Activated CD8-positive, alpha-beta memory T cell treated with anti-CD3 and anti-CD28 coated beads, Interleukin-2, amount 10 ng/mL, durations not matched to agents 7 days and 5 days (primary cell): ENCODE measurements around the gene SYMPK. TPM values are rescaled to one million over a fixed set of nuclear protein-coding genes. Genes with fewer than 3 reads are reported as not detected.

ENCODE experiments used
- ATAC-seq: fragments of 150-1000 bp; cut with Tn5 transposase; one replicate; pipeline ENCODE4 v1.10.0; 2021; ENCODE audit warnings: moderate library complexity
- CTCF ChIA-PET: fragments of 350-600 bp; sonication (Branson Sonifier 250); formaldehyde crosslinking; loops from one replicate; lab custom pipeline; 2021; ENCODE audit warnings: antibody characterized with exemption; lab: Charles Lee
- DNase-seq: peaks from one replicate; pipeline ENCODE4 v3.0.0-alpha.2; 2020
- H3K27ac Mint-ChIP-seq: one replicate; pipeline ENCODE4 v1.8.0; 2021; ENCODE audit warnings: mild to moderate bottlenecking, mixed read lengths
- H3K27me3 Mint-ChIP-seq: one replicate; pipeline ENCODE4 v1.8.0; 2021; ENCODE audit warnings: mixed read lengths
- H3K36me3 Mint-ChIP-seq: one replicate; pipeline ENCODE4 v1.8.0; 2021; ENCODE audit warnings: mild to moderate bottlenecking, mixed read lengths
- H3K4me1 Mint-ChIP-seq: one replicate; pipeline ENCODE4 v1.8.0; 2021; ENCODE audit warnings: mixed read lengths
- H3K4me3 Mint-ChIP-seq: one replicate; pipeline ENCODE4 v1.8.0; 2021; ENCODE audit warnings: mild to moderate bottlenecking, moderate library complexity, mixed read lengths
- H3K9me3 Mint-ChIP-seq: one replicate; pipeline ENCODE4 v1.8.0; 2022; ENCODE audit warnings: low read depth, mixed read lengths
- total RNA-seq, 2 experiments: library from RNA; stranded (reverse); gene quantifications; one replicate each; pipeline ENCODE4 v1.2.3, GENCODE V29; 2021

Gene SYMPK
- total RNA-seq, 2 experiments from 2014 or later, result 119 to 125 TPM

DNA sequence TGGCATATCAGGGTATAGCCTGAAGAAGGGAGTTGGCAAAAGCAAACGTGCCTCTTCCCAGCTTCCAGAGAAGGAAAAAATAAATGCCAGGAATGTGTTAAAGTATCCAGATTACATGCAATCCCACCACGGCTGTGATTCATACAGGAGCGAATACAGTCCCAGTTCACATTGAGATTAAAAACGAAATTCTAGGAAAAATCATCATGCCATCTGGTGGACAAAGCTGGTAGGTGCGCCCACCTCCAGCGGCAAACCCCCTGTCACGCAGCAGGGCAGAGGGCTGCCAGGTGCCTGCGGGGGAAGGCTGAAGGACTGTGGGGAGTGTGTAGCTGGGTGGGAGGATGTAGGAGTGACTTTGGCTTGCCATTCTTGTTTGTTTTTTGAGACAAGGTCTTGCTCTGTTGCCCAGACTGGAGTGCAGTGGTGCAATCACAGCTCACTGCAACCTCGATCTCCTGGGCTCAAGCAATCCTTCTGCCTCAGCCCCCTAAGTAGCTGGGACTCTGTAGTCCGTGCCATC lies 63.9 kb downstream of the SYMPK start:
- H3K36me3 Mint-ChIP-seq, result no peaks in the 10 kb centered on the region
- DNase-seq (peak; percentile 64), ATAC-seq (peak; percentile 82)
- peaks cover 6% of the 10 kb centered on the region for H3K4me1 Mint-ChIP-seq
- no peaks in the 10 kb centered on the region for H3K9me3 Mint-ChIP-seq
- CTCF ChIA-PET, result interaction anchor here (0.7 to 20.8 kb wide), 26 partner anchors 9 to 111 kb away, joined by 3 to 338 read pairs (median 6); partner anchors contain the start of genes DMPK, DMWD, FBXO46 and FOXA3
- H3K4me3 Mint-ChIP-seq, result no peak overlapping the region
- peaks cover 42% of the 10 kb centered on the region for H3K27me3 Mint-ChIP-seq
- no peak overlapping the region for H3K27ac Mint-ChIP-seq

DNA sequence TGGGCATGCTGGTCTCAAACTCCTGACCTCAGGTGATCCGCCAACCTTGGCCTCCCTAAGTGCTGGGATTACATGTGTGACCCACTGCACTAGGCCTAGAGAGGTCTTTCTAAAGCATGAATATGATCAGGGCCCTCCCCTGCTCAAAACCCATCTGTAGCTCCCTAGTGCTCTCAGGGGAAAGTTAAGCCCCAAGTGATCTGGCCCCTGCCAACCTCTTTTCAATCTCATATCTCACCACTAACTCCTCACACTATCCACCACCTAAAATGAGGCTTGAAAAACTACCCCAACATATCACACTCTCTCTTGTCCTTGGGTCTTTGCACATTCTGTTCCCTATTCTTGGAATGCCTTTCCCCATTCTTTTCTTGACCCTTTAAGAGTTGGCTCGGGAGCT lies 68.3 kb downstream of the SYMPK start:
- Mint-ChIP-seq H3K9me3 (no peaks in the 10 kb centered on the region), H3K4me1 (peaks cover 32% of the 10 kb centered on the region), H3K36me3 (peaks cover 4% of the 10 kb centered on the region), H3K27ac (no peak overlapping the region), H3K27me3 (peaks cover 38% of the 10 kb centered on the region), H3K4me3 (no peak overlapping the region)
- no peak for ATAC-seq
- CTCF ChIA-PET, result interaction anchor here (0.9 to 20.8 kb wide), 3 partner anchors 15 to 23 kb away, joined by 5 to 338 read pairs (median 12); partner anchors contain the start of gene SIX5
- no peak for DNase-seq

DNA sequence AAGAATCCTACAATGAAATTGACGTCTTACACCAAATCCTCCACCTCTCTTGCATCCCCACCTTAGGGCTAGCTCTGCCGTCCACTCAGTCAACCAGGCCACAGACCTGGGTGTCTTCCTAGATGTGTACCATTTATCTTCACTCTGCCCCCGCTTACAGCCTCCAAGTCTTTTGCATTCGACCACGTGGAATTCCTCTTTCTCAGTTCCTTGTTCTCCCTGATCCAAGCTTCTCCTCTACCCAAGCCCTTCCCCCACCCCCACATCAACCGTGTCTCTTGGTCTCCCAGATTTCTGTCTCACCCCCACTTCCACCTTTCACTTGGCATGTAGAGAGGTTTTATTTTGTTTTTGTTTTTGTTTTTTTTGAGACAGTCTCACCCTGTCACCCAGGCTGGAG lies 69.1 kb downstream of the SYMPK start:
- ATAC-seq, result no peak
- CTCF ChIA-PET, result interaction anchor here (0.6 to 20.8 kb wide), 5 partner anchors 15 to 92 kb away, joined by 3 to 338 read pairs (median 10); partner anchors contain the start of genes IRF2BP1 and SIX5
- H3K9me3 Mint-ChIP-seq, result no peaks in the 10 kb centered on the region
- peak overlapping the region; percentile 33 for H3K27ac Mint-ChIP-seq
- peaks cover 11% of the 10 kb centered on the region for H3K36me3 Mint-ChIP-seq
- DNase-seq, result no peak
- no peak overlapping the region for H3K4me3 Mint-ChIP-seq
- H3K4me1 Mint-ChIP-seq, result peaks cover 28% of the 10 kb centered on the region
- H3K27me3 Mint-ChIP-seq, result peaks cover 39% of the 10 kb centered on the region

DNA sequence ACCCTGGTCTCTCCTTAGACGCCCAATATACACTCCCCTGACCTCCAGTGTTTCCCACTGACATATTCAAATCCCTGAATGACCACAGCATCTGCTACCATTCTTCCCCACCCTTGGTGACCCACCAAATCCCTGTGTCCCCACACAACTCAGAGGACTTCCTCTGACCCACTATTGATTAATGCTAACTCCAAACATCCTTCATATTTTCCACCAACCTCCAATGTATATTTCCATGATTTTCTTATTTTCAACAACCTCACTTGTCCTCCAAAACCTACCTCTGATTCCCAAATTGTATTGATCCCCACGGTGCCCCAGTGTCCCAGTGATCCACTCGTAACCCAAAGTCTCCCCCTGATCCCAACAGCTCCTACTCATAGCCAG lies 69.8 kb downstream of the SYMPK start:
- peak overlapping the region; percentile 63 for H3K4me3 Mint-ChIP-seq
- DNase-seq (no peak), ATAC-seq (no peak)
- peaks cover 42% of the 10 kb centered on the region for H3K27me3 Mint-ChIP-seq
- H3K4me1 Mint-ChIP-seq, result peaks cover 26% of the 10 kb centered on the region
- H3K27ac Mint-ChIP-seq, result peak overlapping the region; percentile 78
- CTCF ChIA-PET, result interaction anchor here (0.7 to 20.8 kb wide), 7 partner anchors 7 to 630 kb away, joined by 3 to 338 read pairs (median 9); partner anchors contain the start of gene SIX5
- H3K36me3 Mint-ChIP-seq, result peaks cover 18% of the 10 kb centered on the region
- H3K9me3 Mint-ChIP-seq, result no peaks in the 10 kb centered on the region

DNA sequence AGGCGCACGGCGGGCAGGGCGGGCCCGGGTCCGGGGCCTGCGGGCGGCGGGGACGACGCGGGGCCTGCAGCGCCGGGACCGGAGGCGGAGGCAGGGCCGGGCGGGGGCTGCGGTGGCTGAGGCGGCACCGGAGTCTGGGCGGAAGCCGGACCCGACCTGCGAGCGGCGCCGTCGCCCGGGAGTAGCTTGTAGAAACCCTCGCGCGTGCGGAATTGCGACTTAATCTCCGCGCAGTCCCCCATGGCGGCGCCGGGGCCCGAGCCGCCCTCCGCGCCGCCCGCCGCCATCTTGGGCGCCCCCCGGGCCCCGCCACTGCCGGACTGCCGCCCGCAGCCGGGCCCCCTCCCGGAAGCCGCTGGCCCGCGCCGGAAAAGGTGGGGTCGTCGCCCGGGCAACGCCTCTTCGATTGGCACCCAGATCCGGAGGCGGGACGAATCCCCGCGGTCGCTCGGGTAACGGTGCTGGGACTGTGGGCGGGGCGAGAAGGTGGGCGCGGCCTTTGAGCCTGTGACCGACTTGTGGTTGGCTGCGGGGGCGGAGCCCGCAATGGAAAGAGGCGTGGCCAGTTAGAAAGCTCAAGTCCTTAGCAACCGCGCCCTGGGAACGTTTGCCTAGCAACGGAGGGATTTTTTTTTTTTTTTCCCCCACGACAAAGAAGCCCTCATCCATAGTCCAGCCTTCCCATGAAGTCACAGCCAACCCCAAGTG lies 70.3 kb downstream of the SYMPK start, which contains the start of gene DMWD:
Gene DMWD (minus strand): TSS at position 376 of the 708 bp plus-strand sequence. CDS start 89 bp downstream, at position 287.
- Mint-ChIP-seq H3K27me3 (peaks cover 40% of the 10 kb centered on the region), H3K4me3 (peak within 1 kb of the TSS; percentile 82), H3K36me3 (peaks cover 21% of the 10 kb centered on the region), H3K27ac (peak within 1 kb of the TSS; percentile 79), H3K4me1 (peaks cover 26% of the 10 kb centered on the region), H3K9me3 (no peaks in the 10 kb centered on the region)
- DNase-seq (peak; percentile 100), ATAC-seq (peak; percentile 90)
- CTCF ChIA-PET, result interaction anchor here (0.7 to 20.8 kb wide), 9 partner anchors 8 to 629 kb away, joined by 3 to 338 read pairs (median 5); partner anchors contain the start of gene SIX5

DNA sequence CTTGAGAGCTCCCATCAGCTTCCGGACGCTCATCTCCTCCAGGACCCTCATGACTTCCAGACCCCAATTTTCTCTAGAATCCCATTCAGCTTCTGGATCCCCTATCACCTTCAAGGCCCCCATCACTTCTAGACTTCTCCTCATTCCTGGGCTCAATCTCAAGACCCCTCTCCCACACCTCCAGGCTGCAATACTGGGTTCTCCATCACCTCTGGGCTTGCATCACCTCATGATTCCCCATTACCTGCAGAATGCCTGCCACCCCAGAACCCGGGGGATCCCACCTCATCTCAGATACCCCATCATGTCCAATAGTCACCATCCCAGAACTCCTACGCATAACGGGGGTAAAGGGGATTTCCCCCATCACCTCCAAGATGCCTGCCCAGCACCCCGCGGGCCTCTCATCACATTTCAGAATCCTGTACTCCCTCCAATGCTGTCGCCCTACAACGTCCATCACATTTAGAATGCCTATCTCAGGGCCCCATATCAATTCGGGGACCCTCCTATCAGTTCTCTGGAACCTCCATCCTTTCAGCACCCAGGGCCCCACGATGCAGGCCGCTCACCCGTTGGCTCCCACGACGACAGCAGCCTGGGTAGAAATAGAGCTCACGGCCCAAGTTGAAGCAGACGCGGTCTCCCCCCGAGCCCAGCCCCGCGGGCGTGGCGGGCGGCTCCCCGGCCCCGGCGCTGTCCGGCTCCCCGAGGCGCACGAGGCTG lies 71.0 kb downstream of the SYMPK start:
- DNase-seq (peak; percentile 56), ATAC-seq (no peak)
- CTCF ChIA-PET, result interaction anchor here (0.5 to 20.8 kb wide), 9 partner anchors 8 to 125 kb away, joined by 3 to 338 read pairs (median 4); partner anchors contain the start of genes DMPK and SIX5
- H3K27ac Mint-ChIP-seq, result peak overlapping the region; percentile 79
- H3K4me1 Mint-ChIP-seq, result peaks cover 26% of the 10 kb centered on the region
- H3K27me3 Mint-ChIP-seq, result peaks cover 38% of the 10 kb centered on the region
- peaks cover 28% of the 10 kb centered on the region for H3K36me3 Mint-ChIP-seq
- H3K4me3 Mint-ChIP-seq, result peak overlapping the region; percentile 82
- no peaks in the 10 kb centered on the region for H3K9me3 Mint-ChIP-seq

DNA sequence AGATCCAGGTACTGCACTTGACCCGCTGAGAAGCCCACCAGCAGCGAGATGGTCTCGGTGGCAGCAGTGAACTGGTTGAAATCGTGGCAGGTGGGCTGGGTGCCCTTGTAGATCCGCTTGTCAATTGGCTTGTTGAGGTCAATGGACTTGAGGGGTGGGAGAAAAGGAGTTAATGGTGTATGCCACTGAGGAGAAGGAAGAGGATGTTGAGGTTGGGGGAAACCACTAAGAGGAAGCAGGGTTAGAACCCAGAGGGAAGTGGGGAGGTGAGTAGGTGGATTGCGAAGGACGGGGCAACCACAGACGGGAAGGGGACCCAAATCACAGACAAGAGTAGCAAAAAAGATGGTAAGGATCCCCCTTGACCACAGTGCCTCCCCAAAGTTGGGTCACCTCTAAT lies 72.0 kb downstream of the SYMPK start:
- peak overlapping the region; percentile 50 for H3K27ac Mint-ChIP-seq
- DNase-seq (peak; percentile 76), ATAC-seq (no peak)
- CTCF ChIA-PET, result interaction anchor here (0.9 to 20.8 kb wide), 5 partner anchors 8 to 913 kb away, joined by 3 to 338 read pairs (median 10); partner anchors contain the start of genes DMPK and SIX5
- peaks cover 26% of the 10 kb centered on the region for H3K4me1 Mint-ChIP-seq
- peaks cover 33% of the 10 kb centered on the region for H3K36me3 Mint-ChIP-seq
- H3K9me3 Mint-ChIP-seq, result no peaks in the 10 kb centered on the region
- H3K4me3 Mint-ChIP-seq, result peak overlapping the region; percentile 82
- H3K27me3 Mint-ChIP-seq, result peaks cover 36% of the 10 kb centered on the region

DNA sequence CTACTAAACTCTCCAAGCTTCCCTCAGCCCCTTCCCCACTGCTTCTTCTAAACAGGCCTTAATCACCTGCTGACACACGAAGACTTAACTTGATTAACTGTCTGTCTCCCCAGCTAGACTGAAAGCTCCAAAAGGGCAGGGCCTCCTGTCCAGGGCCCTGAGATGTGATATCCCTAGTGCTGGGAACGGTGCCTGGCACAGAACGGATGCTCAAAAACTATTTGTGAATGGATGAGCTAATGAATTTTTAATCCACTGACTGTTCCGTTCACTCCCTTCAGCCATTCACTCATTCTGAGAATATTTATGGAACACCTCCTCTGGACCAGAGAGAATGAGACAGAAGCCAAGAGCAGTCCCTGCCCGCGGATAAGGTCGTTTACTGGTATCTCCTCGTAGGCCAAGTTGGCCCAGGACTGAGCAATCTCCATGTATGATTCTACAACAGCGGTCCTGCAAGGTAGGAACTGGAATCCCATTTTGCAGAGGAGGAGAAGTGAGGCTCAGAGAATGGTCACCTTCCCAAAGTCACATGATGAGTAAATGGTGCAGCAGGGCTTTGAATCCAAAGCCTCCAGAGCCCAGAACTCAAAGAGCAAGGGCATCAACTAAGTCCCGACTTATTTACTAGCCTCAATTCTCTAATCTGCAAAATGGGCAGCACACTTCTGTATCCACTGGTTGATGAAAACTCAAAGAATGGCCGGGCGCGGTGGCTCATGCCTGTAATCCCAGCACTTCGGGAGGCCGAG lies 73.7 kb downstream of the SYMPK start:
- ATAC-seq, result no peak

DNA sequence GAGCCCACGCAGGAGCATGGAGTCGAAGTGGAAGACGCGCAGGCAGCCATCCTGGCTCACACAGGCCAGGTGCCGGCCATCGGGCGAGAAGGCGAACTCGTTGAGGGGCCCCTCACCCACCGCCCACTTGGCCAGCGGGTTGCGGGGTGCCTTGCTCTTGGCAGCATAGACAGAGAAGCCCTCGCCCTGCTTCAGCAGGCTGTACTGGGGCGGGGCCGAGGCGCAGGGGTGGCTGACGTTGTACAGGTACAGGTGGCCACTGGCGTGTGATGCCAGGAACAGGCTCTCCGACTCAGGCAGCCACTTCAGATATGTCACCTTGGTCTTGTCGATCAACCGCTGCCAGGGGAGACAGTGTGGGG lies 76.4 kb downstream of the SYMPK start:
- DNase-seq, result no peak
- Mint-ChIP-seq H3K4me1 (peaks cover 9% of the 10 kb centered on the region), H3K4me3 (no peak overlapping the region), H3K36me3 (peaks cover 33% of the 10 kb centered on the region), H3K9me3 (no peaks in the 10 kb centered on the region), H3K27ac (no peak overlapping the region), H3K27me3 (peaks cover 9% of the 10 kb centered on the region)
- CTCF ChIA-PET, result no interaction called here
- ATAC-seq, result no peak

More for the DNA sequence above, 73.7 kb downstream of the SYMPK start:
- Mint-ChIP-seq H3K9me3 (no peaks in the 10 kb centered on the region), H3K36me3 (peaks cover 33% of the 10 kb centered on the region), H3K4me3 (no peak overlapping the region), H3K4me1 (peaks cover 26% of the 10 kb centered on the region), H3K27me3 (peaks cover 21% of the 10 kb centered on the region), H3K27ac (no peak overlapping the region)
- no peak for DNase-seq
- CTCF ChIA-PET, result interaction anchor here (1.0 to 20.8 kb wide), 4 partner anchors 10 to 28 kb away, joined by 4 to 338 read pairs (median 17); partner anchors contain the start of gene SIX5

DNA sequence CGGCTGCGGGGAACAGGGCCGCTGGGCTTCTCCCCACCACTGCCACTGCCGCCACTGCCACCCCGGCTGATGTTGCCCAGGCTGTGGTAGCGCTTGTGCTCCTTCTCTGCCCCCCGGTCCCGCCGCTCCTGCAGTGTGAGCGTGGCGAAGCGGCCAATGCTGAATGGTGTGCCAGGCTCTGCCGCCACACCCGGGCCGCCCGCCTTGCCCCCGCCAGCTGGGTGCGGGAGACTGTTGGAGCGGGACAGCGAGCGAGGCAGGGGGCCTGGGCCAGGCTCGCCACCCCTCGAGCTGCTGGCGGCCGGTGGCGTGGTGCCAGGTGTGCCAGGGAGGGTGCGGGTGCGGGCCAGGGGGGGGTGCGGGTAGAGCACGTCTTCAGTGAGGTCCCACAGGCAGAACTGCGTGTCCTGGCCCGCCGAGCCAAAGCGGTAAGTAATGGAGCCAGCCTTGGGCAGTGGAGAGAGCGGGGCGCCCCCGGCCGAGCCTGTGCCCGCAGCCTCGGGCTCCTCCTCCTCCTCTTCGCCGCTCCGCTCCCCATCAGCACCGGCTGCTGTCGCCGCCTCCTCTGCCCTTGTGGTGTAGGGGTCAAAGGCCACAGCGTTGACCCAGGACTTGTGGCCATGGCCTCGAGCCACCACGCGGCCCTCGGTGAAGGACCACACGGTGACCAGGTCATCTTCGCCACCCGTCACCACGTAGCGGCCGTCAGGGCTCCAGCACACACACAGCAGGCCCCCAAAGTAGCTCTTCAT lies 77.0 kb downstream of the SYMPK start:
- CTCF ChIA-PET, result interaction anchor here (8.5 kb wide), 1 partner anchor 17 kb away, joined by 94 read pairs; the partner anchor contains the start of gene SIX5
- H3K27ac Mint-ChIP-seq, result no peak overlapping the region
- ATAC-seq (no peak), DNase-seq (no peak)
- H3K4me3 Mint-ChIP-seq, result no peak overlapping the region
- peaks cover 4% of the 10 kb centered on the region for H3K4me1 Mint-ChIP-seq
- H3K27me3 Mint-ChIP-seq, result peaks cover 11% of the 10 kb centered on the region
- no peaks in the 10 kb centered on the region for H3K9me3 Mint-ChIP-seq
- H3K36me3 Mint-ChIP-seq, result peaks cover 32% of the 10 kb centered on the region

DNA sequence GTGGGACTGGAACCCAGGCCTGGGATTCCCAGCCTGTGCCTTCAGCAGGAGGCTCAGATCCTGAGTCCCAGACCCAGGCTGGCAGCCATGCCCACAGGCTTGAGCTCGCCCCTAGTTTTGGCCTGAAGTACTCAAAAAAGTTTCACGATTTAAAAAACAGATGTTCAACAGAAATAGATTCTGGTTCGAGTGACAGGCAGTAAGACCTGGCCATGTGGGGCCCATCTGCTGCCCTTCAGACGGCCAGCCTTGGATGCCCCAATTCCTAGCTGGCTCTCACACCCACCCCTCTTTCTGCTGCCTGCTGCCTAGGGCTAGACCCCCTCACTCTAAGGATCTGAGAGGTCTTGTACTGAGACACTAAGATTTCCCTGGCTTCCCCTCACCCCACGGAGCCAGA lies 77.8 kb downstream of the SYMPK start:
- H3K27ac Mint-ChIP-seq, result no peak overlapping the region
- H3K4me1 Mint-ChIP-seq, result no peaks in the 10 kb centered on the region
- ATAC-seq (no peak), DNase-seq (no peak)
- H3K4me3 Mint-ChIP-seq, result no peak overlapping the region
- no peaks in the 10 kb centered on the region for H3K9me3 Mint-ChIP-seq
- peaks cover 15% of the 10 kb centered on the region for H3K27me3 Mint-ChIP-seq
- H3K36me3 Mint-ChIP-seq, result peaks cover 29% of the 10 kb centered on the region
- CTCF ChIA-PET, result interaction anchor here (1.4 to 8.5 kb wide), 2 partner anchors 16 to 32 kb away, joined by 4 to 94 read pairs; partner anchors contain the start of gene SIX5

DNA sequence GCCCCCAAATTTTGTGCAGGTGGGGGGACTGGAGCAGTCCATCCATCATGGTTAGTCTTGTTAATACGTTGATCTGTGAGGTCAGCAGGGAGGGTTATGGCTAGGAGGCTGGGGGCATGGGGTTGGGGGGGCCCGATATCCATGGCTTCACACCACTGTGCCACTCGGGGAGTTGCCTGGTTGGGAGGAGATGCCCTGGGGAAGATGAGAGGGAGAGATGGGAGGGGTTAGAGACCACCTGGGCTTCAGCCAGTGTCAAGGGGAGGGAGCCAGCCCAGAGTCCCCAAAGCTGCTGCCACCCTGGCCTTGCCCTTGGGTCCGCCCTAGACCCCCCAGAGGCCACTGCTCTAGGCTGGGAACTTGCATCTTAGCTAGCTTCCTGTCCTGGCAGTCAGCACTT lies 78.9 kb downstream of the SYMPK start:
- DNase-seq, result no peak
- peaks cover 18% of the 10 kb centered on the region for H3K27me3 Mint-ChIP-seq
- H3K4me1 Mint-ChIP-seq, result peaks cover 4% of the 10 kb centered on the region
- H3K4me3 Mint-ChIP-seq, result no peak overlapping the region
- no peak overlapping the region for H3K27ac Mint-ChIP-seq
- no peaks in the 10 kb centered on the region for H3K9me3 Mint-ChIP-seq
- no peak for ATAC-seq
- peaks cover 24% of the 10 kb centered on the region for H3K36me3 Mint-ChIP-seq
- CTCF ChIA-PET, result interaction anchor here (1.1 to 8.5 kb wide), 3 partner anchors 15 to 33 kb away, joined by 4 to 94 read pairs (median 4); partner anchors contain the start of gene SIX5
